Uterus (tissue), 4 donors: Measurements from ENCODE around the gene WTIP. TPM values are rescaled to one million over a fixed set of nuclear protein-coding genes. Genes with fewer than 3 reads are reported as not detected.

ENCODE experiments used
- DNase-seq, 2 donors: peaks; one replicate each; pipeline ENCODE4 v3.0.0-alpha.2; 2019 to 2020
- H3K27ac ChIP-seq, 2 donors: fragments of 200-600 bp; sonication (generic); 1 replicate in 1 of 2; 2 replicates in 1 of 2; pipeline ENCODE4 v1.5.1; 2016 to 2018
- H3K27me3 ChIP-seq, 2 donors: fragments of 200-600 bp; sonication (generic); one replicate each; pipeline ENCODE4 v1.5.1; 2018 to 2019; ENCODE audit warnings: control low read depth in 1 of 2
- H3K36me3 ChIP-seq, 2 donors: fragments of 200-600 bp; sonication (generic); one replicate each; pipeline ENCODE4 v1.5.1; 2019; ENCODE audit warnings: control low read depth in 1 of 2
- H3K4me1 ChIP-seq, 2 donors: fragments of 200-600 bp; sonication (generic); one replicate each; pipeline ENCODE4 v1.5.1; 2018 to 2019; ENCODE audit warnings: control low read depth in 1 of 2
- H3K4me3 ChIP-seq, 2 donors: fragments of 200-600 bp; sonication (generic); 1 replicate in 1 of 2; 2 replicates in 1 of 2; pipeline ENCODE4 v1.5.1; 2018 to 2019; ENCODE audit warnings: mild to moderate bottlenecking in 1 of 2
- H3K9me3 ChIP-seq, 2 donors: fragments of 200-600 bp; sonication (generic); one replicate each; pipeline ENCODE4 v1.5.1; 2019; ENCODE audit warnings: control low read depth in 1 of 2
- CTCF ChIP-seq, 4 experiments: fragments of 200-600 bp in 2 of 4; fragments of 450-650 bp in 2 of 4; sonication (generic) in 2 of 4; IDR thresholded peaks; one replicate each; pipeline ENCODE4 v1.5.1; 2016 to 2019; ENCODE audit warnings: antibody characterized with exemption in 4 of 4, mild to moderate bottlenecking in 2 of 4, moderate library complexity in 1 of 4
- POLR2A ChIP-seq, 2 donors: fragments of 450-650 bp; IDR thresholded peaks; one replicate each; pipeline ENCODE4 v1.6.1; 2016; ENCODE audit warnings: antibody characterized with exemption in 2 of 2, mild to moderate bottlenecking in 1 of 2, moderate library complexity in 1 of 2
- intact Hi-C: fragments of 100-400 bp; cut with DNase I; formaldehyde crosslinking; loops from one replicate; pipeline ENCODE4 v1.15.1; 2023; ENCODE audit warnings: low total_unique reads
- total RNA-seq, 4 donors: library from RNA; depleted of rRNA in 3 of 4; stranded (reverse); fragments of >200 nt in 3 of 4; gene quantifications; one replicate each; pipeline versions ENCODE4 v1.1.0 to v1.2.4, GENCODE V29; 2014 to 2023
- donor health status: DM: yes; HTN: yes; CAD: no.

WTIP gene
- total RNA-seq, 4 donors from 2014 or later, result 5.9 to 38.0 (median 19.3) TPM

GRCh38 chr19:34501339-34502320, 20.1 kb downstream of the WTIP start:
- intact Hi-C loops, result no loop called here
- Histone ChIP-seq H3K36me3 (no peaks in the 10 kb centered on the region), H3K9me3 (no peaks in the 10 kb centered on the region), H3K4me1 (no peaks in the 10 kb centered on the region), H3K4me3 (no peak overlapping the region), H3K27ac (peak overlapping the region; percentile 59), H3K27me3 (no peaks in the 10 kb centered on the region)
- no peak for TF ChIP-seq POLR2A (IDR thresholded peaks at IDR 0.05)
- TF ChIP-seq CTCF (IDR thresholded peaks at IDR 0.05), result peak; percentile 98 to 99 (median 98)
- peak; percentile 91 to 94 for DNase-seq

GRCh38 chr19:34502582-34503411, 21.2 kb downstream of the WTIP start:
- no peaks in the 10 kb centered on the region for H3K4me1 ChIP-seq
- no peak for DNase-seq
- no peak overlapping the region for H3K4me3 ChIP-seq
- H3K9me3 ChIP-seq, result no peaks in the 10 kb centered on the region
- H3K27ac ChIP-seq, result peak overlapping the region in 1 of 2 donors; percentile 18
- no peaks in the 10 kb centered on the region for H3K27me3 ChIP-seq
- TF ChIP-seq CTCF (IDR thresholded peaks at IDR 0.05), result no peak
- no peak for TF ChIP-seq POLR2A (IDR thresholded peaks at IDR 0.05)
- intact Hi-C loops, result no loop called here
- H3K36me3 ChIP-seq, result no peaks in the 10 kb centered on the region

GRCh38 chr19:34503531-34504272, 22.1 kb downstream of the WTIP start:
- no peak for TF ChIP-seq POLR2A (IDR thresholded peaks at IDR 0.05)
- no peak for TF ChIP-seq CTCF (IDR thresholded peaks at IDR 0.05)
- Histone ChIP-seq H3K27me3 (no peaks in the 10 kb centered on the region), H3K36me3 (no peaks in the 10 kb centered on the region), H3K4me3 (no peak overlapping the region), H3K4me1 (no peaks in the 10 kb centered on the region), H3K27ac (peak overlapping the region in 1 of 2 donors; percentile 18), H3K9me3 (no peaks in the 10 kb centered on the region)
- DNase-seq, result peak in 1 of 2 donors; percentile 17
- intact Hi-C loops, result no loop called here

- no peaks in the 10 kb centered on the region for H3K36me3 ChIP-seq
- H3K27me3 ChIP-seq, result no peaks in the 10 kb centered on the region
- H3K4me3 ChIP-seq, result no peak overlapping the region
- DNase-seq, result no peak
- H3K27ac ChIP-seq, result no peak overlapping the region
- H3K9me3 ChIP-seq, result no peaks in the 10 kb centered on the region
- H3K4me1 ChIP-seq, result no peaks in the 10 kb centered on the region
- intact Hi-C loops, result no loop called here
- no peak for TF ChIP-seq CTCF (IDR thresholded peaks at IDR 0.05)
These were observed 22.8 kb downstream of the WTIP start for GRCh38 chr19:34504273-34504808.
